Tibial nerve (tissue), 4 donors: Measurements from ENCODE around the gene REEP5. TPM values are rescaled to one million over a fixed set of nuclear protein-coding genes. Genes with fewer than 3 reads are reported as not detected.

Experiments
- DNase-seq, 2 donors: peaks; one replicate each; pipeline ENCODE4 v3.0.0-alpha.2; 2019; ENCODE audit warnings: low spot score in 2 of 2
- H3K27ac ChIP-seq, 4 donors: fragments of 200-600 bp; sonication (generic) in 3 of 4; one replicate each; pipeline ENCODE4 v1.5.1; 2017 to 2019; ENCODE audit warnings: mild to moderate bottlenecking in 1 of 4
- H3K27me3 ChIP-seq, 2 donors: fragments of 200-600 bp; sonication (generic) in 1 of 2; one replicate each; pipeline versions ENCODE4 v1.5.1 to v1.6.0; 2017 to 2019
- H3K36me3 ChIP-seq, 3 donors: fragments of 200-600 bp; sonication (generic); one replicate each; pipeline ENCODE4 v1.5.1; 2018 to 2019
- H3K4me1 ChIP-seq, 4 donors: fragments of 200-600 bp; sonication (generic) in 3 of 4; one replicate each; pipeline ENCODE4 v1.5.1; 2017 to 2019
- H3K4me3 ChIP-seq, 4 donors: fragments of 200-600 bp; sonication (generic) in 3 of 4; one replicate each; pipeline ENCODE4 v1.5.1; 2017 to 2019; ENCODE audit warnings: mild to moderate bottlenecking in 1 of 4, moderate library complexity in 1 of 4
- H3K9me3 ChIP-seq, 4 donors: fragments of 200-600 bp; sonication (generic) in 3 of 4; one replicate each; pipeline ENCODE4 v1.5.1; 2017 to 2019
- EP300 ChIP-seq, 2 donors: sonication (generic); formaldehyde crosslinking; IDR thresholded peaks; one replicate each; pipeline ENCODE4 v1.6.1; 2017; ENCODE audit warnings: antibody characterized with exemption in 2 of 2, mild to moderate bottlenecking in 1 of 2
- POLR2A ChIP-seq, 2 donors: fragments of 450-650 bp; IDR thresholded peaks; one replicate each; pipeline ENCODE4 v1.6.1; 2017; ENCODE audit warnings: antibody characterized with exemption in 2 of 2, mild to moderate bottlenecking in 2 of 2, moderate library complexity in 2 of 2
- WGBS, 2 donors: methylation state at CpG; one replicate each; pipeline ENCODE4 v1.1.5; 2018; 5-methylcytosine and 5-hydroxymethylcytosine counted together
- total RNA-seq, 4 donors: library from RNA; depleted of rRNA; stranded (reverse); fragments of >200 nt; gene quantifications; one replicate each; pipeline ENCODE4 v1.1.0, GENCODE V29; 2016
- TF ChIP-seq, protein P1 (sequence below), 5 experiments: fragments of 200-600 bp in 3 of 5; fragments of 450-650 bp in 2 of 5; sonication (generic) in 3 of 5; IDR thresholded peaks; one replicate each; pipeline ENCODE4 v1.5.1; 2016 to 2019; ENCODE audit warnings: antibody characterized with exemption in 5 of 5, mild to moderate bottlenecking in 3 of 5, moderate library complexity in 2 of 5

The REEP5 gene
- total RNA-seq, 4 donors from 2014 or later = 81.9 to 101 (median 94.6) TPM

DNA sequence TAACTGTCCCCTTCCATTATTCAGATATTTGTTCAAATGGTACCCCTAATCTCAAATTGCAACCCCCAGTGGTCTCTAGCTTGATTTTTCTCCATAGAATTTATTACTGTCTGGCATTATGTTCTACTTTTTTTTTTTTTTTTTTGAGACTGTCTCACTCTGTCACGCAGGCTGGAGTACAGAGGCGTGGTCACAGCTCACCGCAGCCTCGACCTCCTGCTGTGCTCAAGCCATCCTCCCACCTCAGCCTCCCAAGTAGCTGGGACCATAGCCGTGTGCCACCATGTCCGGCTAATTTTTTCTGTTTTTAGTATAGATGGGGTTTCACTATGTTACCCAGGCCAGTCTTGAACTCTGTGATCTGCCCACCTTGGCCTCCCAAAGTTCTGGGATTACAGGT lies 2.0 kb upstream of the REEP5 start:
- H3K4me3 ChIP-seq = no peak overlapping the region
- peak overlapping the region in 1 of 4 donors; percentile 91 for H3K27ac ChIP-seq
- H3K4me1 ChIP-seq = peaks cover 0 to 35% (median 20%) of the 10 kb centered on the region in 4 donors
- no peak for DNase-seq
- no peaks in the 10 kb centered on the region for H3K27me3 ChIP-seq
- TF ChIP-seq EP300 (IDR thresholded peaks at IDR 0.05) (no peak), POLR2A (IDR thresholded peaks at IDR 0.05) (no peak)
- TF ChIP-seq, protein P1, sequence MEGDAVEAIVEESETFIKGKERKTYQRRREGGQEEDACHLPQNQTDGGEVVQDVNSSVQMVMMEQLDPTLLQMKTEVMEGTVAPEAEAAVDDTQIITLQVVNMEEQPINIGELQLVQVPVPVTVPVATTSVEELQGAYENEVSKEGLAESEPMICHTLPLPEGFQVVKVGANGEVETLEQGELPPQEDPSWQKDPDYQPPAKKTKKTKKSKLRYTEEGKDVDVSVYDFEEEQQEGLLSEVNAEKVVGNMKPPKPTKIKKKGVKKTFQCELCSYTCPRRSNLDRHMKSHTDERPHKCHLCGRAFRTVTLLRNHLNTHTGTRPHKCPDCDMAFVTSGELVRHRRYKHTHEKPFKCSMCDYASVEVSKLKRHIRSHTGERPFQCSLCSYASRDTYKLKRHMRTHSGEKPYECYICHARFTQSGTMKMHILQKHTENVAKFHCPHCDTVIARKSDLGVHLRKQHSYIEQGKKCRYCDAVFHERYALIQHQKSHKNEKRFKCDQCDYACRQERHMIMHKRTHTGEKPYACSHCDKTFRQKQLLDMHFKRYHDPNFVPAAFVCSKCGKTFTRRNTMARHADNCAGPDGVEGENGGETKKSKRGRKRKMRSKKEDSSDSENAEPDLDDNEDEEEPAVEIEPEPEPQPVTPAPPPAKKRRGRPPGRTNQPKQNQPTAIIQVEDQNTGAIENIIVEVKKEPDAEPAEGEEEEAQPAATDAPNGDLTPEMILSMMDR (IDR thresholded peaks at IDR 0.05) = no peak
- no peaks in the 10 kb centered on the region for H3K9me3 ChIP-seq
- WGBS, 2 donors = 87 to 97% methylated on average over 6 of the region's 6 CpGs
- H3K36me3 ChIP-seq = peaks cover 0 to 9% (median 0%) of the 10 kb centered on the region in 3 donors

DNA sequence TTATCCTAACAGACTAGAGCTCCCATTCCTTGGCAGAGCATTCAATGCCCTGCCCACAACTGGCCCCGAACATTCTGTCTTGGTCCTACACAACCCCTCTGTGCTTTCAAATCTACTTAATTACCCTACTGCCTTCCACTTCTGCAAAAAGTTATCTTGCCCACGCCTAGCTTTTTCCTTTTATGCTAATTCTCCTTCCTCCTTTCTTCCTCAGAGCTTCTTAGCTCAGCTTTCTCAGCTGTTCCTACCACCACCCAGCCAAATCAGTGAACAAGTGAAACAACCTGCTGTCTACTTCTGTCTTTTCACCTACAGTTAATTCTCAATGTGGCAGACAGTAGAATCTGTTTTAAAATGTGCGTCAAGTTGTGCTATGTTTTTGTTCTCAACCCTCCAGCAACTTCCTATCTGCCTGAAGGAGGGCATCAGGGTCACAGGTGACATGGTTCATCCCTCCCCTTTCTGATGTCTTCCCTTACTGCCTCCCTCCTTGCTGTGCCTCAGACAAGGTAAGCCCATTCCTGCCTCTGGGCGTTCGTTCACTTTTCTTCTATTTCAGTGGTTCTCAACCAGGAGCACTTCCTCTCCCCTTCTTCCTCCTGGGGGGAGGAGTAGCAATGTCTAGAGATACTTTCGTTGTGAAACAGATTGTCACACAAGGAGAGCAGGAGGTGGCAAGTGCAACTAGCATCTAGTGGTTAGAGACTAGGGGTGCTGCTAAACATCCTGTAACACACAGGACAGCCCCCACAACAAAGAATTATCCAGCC lies 1.3 kb upstream of the REEP5 start:
- Histone ChIP-seq H3K4me1 (peaks cover 0 to 42% (median 22%) of the 10 kb centered on the region in 4 donors), H3K36me3 (peaks cover 0 to 15% (median 0%) of the 10 kb centered on the region in 3 donors), H3K9me3 (no peaks in the 10 kb centered on the region), H3K27me3 (no peaks in the 10 kb centered on the region), H3K4me3 (peak overlapping the region in 3 of 4 donors; percentile 34 to 99 (median 76)), H3K27ac (peak overlapping the region in 3 of 4 donors; percentile 61 to 99 (median 91))
- TF ChIP-seq, protein P1 (IDR thresholded peaks at IDR 0.05) = no peak
- TF ChIP-seq EP300 (IDR thresholded peaks at IDR 0.05) = no peak
- TF ChIP-seq POLR2A (IDR thresholded peaks at IDR 0.05) = no peak
- 41 to 43% methylated on average over 6 of the region's 6 CpGs for WGBS, 2 donors
- DNase-seq = no peak

DNA sequence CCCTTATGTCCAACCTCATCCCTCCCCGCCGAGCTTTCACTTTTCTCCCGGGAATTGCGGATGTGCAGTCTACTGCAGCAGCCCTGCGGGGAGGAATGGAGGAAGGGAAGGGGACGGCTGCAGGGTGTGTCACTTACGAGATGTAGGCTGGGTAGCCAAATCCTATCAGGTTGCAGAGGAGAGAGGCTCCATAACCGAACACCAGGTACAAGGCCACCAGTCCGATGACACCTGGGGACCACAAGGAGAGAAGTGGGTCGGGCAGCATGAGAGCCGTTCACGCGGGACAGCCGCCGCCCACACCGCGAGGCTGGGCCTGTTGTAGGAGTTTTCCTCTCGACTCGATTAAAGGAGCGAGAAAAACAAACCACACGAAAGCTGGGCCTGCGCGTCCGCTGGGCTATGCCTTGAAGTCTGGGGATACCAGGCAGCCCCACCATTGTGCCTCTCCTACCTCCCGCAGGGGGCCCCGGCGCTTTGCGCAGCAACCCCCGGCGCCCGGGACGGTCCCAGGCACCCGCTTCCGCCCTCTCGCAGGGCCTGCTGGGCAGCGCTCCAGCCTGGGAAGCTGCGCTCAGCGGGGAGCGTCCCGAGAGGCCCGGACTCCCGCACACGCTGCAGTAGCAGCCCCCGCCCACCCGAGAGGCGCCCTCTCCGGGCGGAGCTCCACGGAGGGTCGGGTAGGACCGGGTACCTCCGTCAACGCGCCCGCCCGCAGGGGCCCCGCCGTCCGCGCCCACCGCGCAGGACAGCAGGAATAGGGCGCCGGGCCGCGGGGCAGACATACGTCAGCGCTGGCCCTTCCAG lies 798 bp downstream of the REEP5 start:
- Histone ChIP-seq H3K27ac (peak overlapping the region; percentile 77 to 99 (median 94)), H3K36me3 (peaks cover 0 to 29% (median 0%) of the 10 kb centered on the region in 3 donors), H3K27me3 (no peaks in the 10 kb centered on the region), H3K4me3 (peak overlapping the region; percentile 76 to 99 (median 93)), H3K4me1 (peaks cover 0 to 63% (median 31%) of the 10 kb centered on the region in 4 donors), H3K9me3 (no peaks in the 10 kb centered on the region)
- WGBS, 2 donors = 0% methylated on average over 34 to 39 of the region's 68 CpGs
- DNase-seq = peak; percentile 23 to 31
- TF ChIP-seq EP300 (IDR thresholded peaks at IDR 0.05) = peak in 1 of 2 donors; percentile 6
- TF ChIP-seq, protein P1 (IDR thresholded peaks at IDR 0.05) = peak in 1 of 5 experiments; percentile 9
- TF ChIP-seq POLR2A (IDR thresholded peaks at IDR 0.05) = peak in 1 of 2 donors; percentile 7

DNA sequence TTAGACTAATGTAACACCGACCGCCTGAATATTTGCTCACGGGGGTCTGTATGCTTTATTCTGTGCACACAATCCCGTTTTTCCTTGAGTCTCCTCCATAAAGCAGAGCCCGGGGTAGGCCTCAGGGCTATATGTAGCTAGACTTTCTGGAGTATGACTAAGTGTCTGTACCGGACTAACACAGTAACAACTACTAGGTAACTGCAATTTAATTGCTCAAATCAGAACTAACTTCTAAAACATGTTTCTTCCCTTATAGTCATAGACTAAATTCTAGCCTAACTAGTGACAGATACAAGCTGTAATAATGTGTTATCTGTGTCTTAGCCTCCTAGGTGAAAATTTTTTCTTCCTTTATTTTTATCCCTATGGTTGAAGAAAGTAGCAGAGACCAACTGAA lies 2.1 kb downstream of the REEP5 start:
- no peak for DNase-seq
- Histone ChIP-seq H3K4me1 (peaks cover 0 to 75% (median 36%) of the 10 kb centered on the region in 4 donors), H3K27me3 (no peaks in the 10 kb centered on the region), H3K4me3 (no peak overlapping the region), H3K9me3 (no peaks in the 10 kb centered on the region), H3K27ac (no peak overlapping the region), H3K36me3 (peaks cover 0 to 29% (median 0%) of the 10 kb centered on the region in 3 donors)
- WGBS, 2 donors = 93 to 94% methylated on average over 6 of the region's 6 CpGs
- TF ChIP-seq, protein P1 (IDR thresholded peaks at IDR 0.05) = no peak
- TF ChIP-seq EP300 (IDR thresholded peaks at IDR 0.05) = no peak
- no peak for TF ChIP-seq POLR2A (IDR thresholded peaks at IDR 0.05)
